Mesendoderm (in vitro differentiated cells): ENCODE measurements around the gene PIGQ.

ENCODE experiments used
- DNase-seq: peaks from one replicate; pipeline ENCODE4 v3.0.0; 2013
- H2AK5ac ChIP-seq: 2 replicates; pipeline ENCODE4 v1.6.1; 2013; ENCODE audit warnings: low read length, inconsistent platforms
- H2BK120ac ChIP-seq: 2 replicates; pipeline ENCODE4 v1.6.1; 2013; ENCODE audit warnings: low read depth, mild to moderate bottlenecking, low read length, moderate library complexity, mixed read lengths
- H2BK15ac ChIP-seq: replicated peaks from 2 replicates; pipeline ENCODE4 v1.6.1; 2013; ENCODE audit warnings: low read depth, mild to moderate bottlenecking, moderate library complexity
- H2BK5ac ChIP-seq: 2 replicates; pipeline ENCODE4 v1.6.1; 2013; ENCODE audit warnings: low read length, inconsistent platforms
- H3K18ac ChIP-seq: 2 replicates; pipeline ENCODE4 v1.6.1; 2013; ENCODE audit warnings: mild to moderate bottlenecking, low read length, mixed read lengths
- H3K23ac ChIP-seq: one replicate; pipeline ENCODE4 v1.6.1; 2013; ENCODE audit warnings: low read length
- H3K27ac ChIP-seq: 2 replicates; pipeline ENCODE4 v1.5.1; 2013; ENCODE audit warnings: low read depth, mild to moderate bottlenecking, inconsistent platforms, low read length, moderate library complexity
- H3K27me3 ChIP-seq: 2 replicates; pipeline ENCODE4 v1.6.1; 2013; ENCODE audit warnings: low read length, control low read depth, mild to moderate bottlenecking, inconsistent platforms; ENCODE audit not compliant: insufficient read depth, poor library complexity
- H3K36me3 ChIP-seq: 2 replicates; pipeline ENCODE4 v1.6.1; 2013; ENCODE audit warnings: low read length, inconsistent platforms; ENCODE audit not compliant: control insufficient read depth, insufficient read depth
- H3K4ac ChIP-seq: one replicate; pipeline ENCODE4 v1.6.1; 2013; ENCODE audit warnings: low read depth, mild to moderate bottlenecking, low read length, moderate library complexity
- H3K4me1 ChIP-seq: 2 replicates; pipeline ENCODE4 v1.6.1; 2013; ENCODE audit warnings: low read depth, low read length, inconsistent platforms; ENCODE audit not compliant: control insufficient read depth
- H3K4me2 ChIP-seq: 2 replicates; pipeline ENCODE4 v1.6.1; 2013; ENCODE audit warnings: low read length
- H3K4me3 ChIP-seq: 2 replicates; pipeline ENCODE4 v1.5.1; 2013; ENCODE audit warnings: mild to moderate bottlenecking, low read length
- H3K56ac ChIP-seq: one replicate; pipeline ENCODE4 v1.6.1; 2013; ENCODE audit warnings: low read length
- H3K79me1 ChIP-seq: 2 replicates; pipeline ENCODE4 v1.6.1; 2013; ENCODE audit warnings: low read length, inconsistent platforms
- H3K79me2 ChIP-seq: 2 replicates; pipeline ENCODE4 v1.6.1; 2013; ENCODE audit warnings: mild to moderate bottlenecking, low read length; ENCODE audit not compliant: control insufficient read depth, insufficient read depth
- H3K9ac ChIP-seq: 2 replicates; pipeline ENCODE4 v1.6.1; 2013; ENCODE audit warnings: low read length, inconsistent platforms
- H4K5ac ChIP-seq: one replicate; pipeline ENCODE4 v1.6.1; 2013; ENCODE audit warnings: low read length
- H4K8ac ChIP-seq: one replicate; pipeline ENCODE4 v1.6.1; 2013; ENCODE audit warnings: low read depth, mild to moderate bottlenecking, control low read depth, low read length, moderate library complexity
- WGBS: extraction: QIAGEN DNeasy Blood & Tissue Kit; methylation state at CpG from one replicate; pipeline ENCODE4 v1.1.7; 2013; ENCODE audit warnings: low lambda C conversion rate, missing lambda C conversion rate; ENCODE audit not compliant: insufficient coverage; ENCODE audit errors: extremely low coverage; 5-methylcytosine and 5-hydroxymethylcytosine counted together

Gene PIGQ

GRCh38 chr16:539901-540530, 29.8 kb upstream of the PIGQ start:
- Histone ChIP-seq H3K4ac (no peak overlapping the region), H4K8ac (no peak overlapping the region), H2AK5ac (no peak overlapping the region), H3K18ac (no peak overlapping the region), H4K5ac (no peak overlapping the region), H3K79me2 (peaks cover 12% of the 10 kb centered on the region), H3K27me3 (no peaks in the 10 kb centered on the region), H3K4me1 (no peaks in the 10 kb centered on the region), H3K56ac (no peak overlapping the region), H2BK5ac (no peak overlapping the region), H3K23ac (no peak overlapping the region), H3K9ac (no peak overlapping the region), H3K4me3 (no peak overlapping the region), H3K27ac (no peak overlapping the region), H3K36me3 (no peaks in the 10 kb centered on the region), H2BK120ac (no peak overlapping the region), H2BK15ac (no peak overlapping the region), H3K4me2 (no peak overlapping the region), H3K79me1 (peaks cover 5% of the 10 kb centered on the region)
- WGBS = no CpG with 5 or more reads among the region's 34 CpGs
- DNase-seq = no peak

- H3K27ac ChIP-seq = no peak overlapping the region
- H3K4ac ChIP-seq = no peak overlapping the region
- H3K79me1 ChIP-seq = peaks cover 3% of the 10 kb centered on the region
- no peak overlapping the region for H4K5ac ChIP-seq
- no peak overlapping the region for H3K56ac ChIP-seq
- no peak overlapping the region for H3K9ac ChIP-seq
- no peak overlapping the region for H4K8ac ChIP-seq
- no peaks in the 10 kb centered on the region for H3K36me3 ChIP-seq
- no peak for DNase-seq
- H2BK120ac ChIP-seq = no peak overlapping the region
- no peak overlapping the region for H2BK15ac ChIP-seq
- no peak overlapping the region for H3K18ac ChIP-seq
- no CpG with 5 or more reads among the region's 29 CpGs for WGBS
- H2BK5ac ChIP-seq = no peak overlapping the region
- no peak overlapping the region for H3K23ac ChIP-seq
- H3K27me3 ChIP-seq = no peaks in the 10 kb centered on the region
- no peak overlapping the region for H3K4me2 ChIP-seq
- H3K4me1 ChIP-seq = no peaks in the 10 kb centered on the region
- peaks cover 9% of the 10 kb centered on the region for H3K79me2 ChIP-seq
- H2AK5ac ChIP-seq = no peak overlapping the region
- H3K4me3 ChIP-seq = no peak overlapping the region
Measured at GRCh38 chr16:540645-541340, 29.0 kb upstream of the PIGQ start.

- H3K4me1 ChIP-seq = no peaks in the 10 kb centered on the region
- no peak for DNase-seq
- no CpG with 5 or more reads among the region's 51 CpGs for WGBS
Measured at GRCh38 chr16:543301-544164, 26.2 kb upstream of the PIGQ start.

GRCh38 chr16:544517-544916, 25.3 kb upstream of the PIGQ start:
- no CpG with 5 or more reads among the region's 46 CpGs for WGBS
- H3K23ac ChIP-seq = no peak overlapping the region
- H3K27ac ChIP-seq = no peak overlapping the region

More at GRCh38 chr16:543301-544164, 26.2 kb upstream of the PIGQ start:
- no peak overlapping the region for H2BK120ac ChIP-seq
- H3K18ac ChIP-seq = no peak overlapping the region
- H3K56ac ChIP-seq = no peak overlapping the region
- no peak overlapping the region for H3K4ac ChIP-seq
- no peaks in the 10 kb centered on the region for H3K36me3 ChIP-seq
- no peak overlapping the region for H2BK15ac ChIP-seq
- H2AK5ac ChIP-seq = no peak overlapping the region
- H3K27ac ChIP-seq = no peak overlapping the region
- peaks cover 3% of the 10 kb centered on the region for H3K79me1 ChIP-seq
- H3K4me2 ChIP-seq = no peak overlapping the region
- no peak overlapping the region for H4K8ac ChIP-seq
- H3K4me3 ChIP-seq = no peak overlapping the region
- H3K27me3 ChIP-seq = no peaks in the 10 kb centered on the region
- no peak overlapping the region for H3K9ac ChIP-seq
- no peak overlapping the region for H3K23ac ChIP-seq
- H2BK5ac ChIP-seq = no peak overlapping the region
- H3K79me2 ChIP-seq = peaks cover 3% of the 10 kb centered on the region
- H4K5ac ChIP-seq = no peak overlapping the region

GRCh38 chr16:546909-547770, 22.6 kb upstream of the PIGQ start:
- no peak overlapping the region for H2BK5ac ChIP-seq
- no peaks in the 10 kb centered on the region for H3K4me1 ChIP-seq
- H3K4me3 ChIP-seq = no peak overlapping the region
- no peaks in the 10 kb centered on the region for H3K36me3 ChIP-seq
- DNase-seq = peak; percentile 58
- H3K4me2 ChIP-seq = no peak overlapping the region
- H3K23ac ChIP-seq = no peak overlapping the region
- no peak overlapping the region for H2BK15ac ChIP-seq
- H3K4ac ChIP-seq = no peak overlapping the region
- no peak overlapping the region for H3K18ac ChIP-seq
- H2AK5ac ChIP-seq = no peak overlapping the region
- no peak overlapping the region for H3K56ac ChIP-seq
- no CpG with 5 or more reads among the region's 60 CpGs for WGBS
- no peak overlapping the region for H2BK120ac ChIP-seq
- no peaks in the 10 kb centered on the region for H3K27me3 ChIP-seq
- no peak overlapping the region for H3K9ac ChIP-seq
- no peaks in the 10 kb centered on the region for H3K79me2 ChIP-seq
- peaks cover 3% of the 10 kb centered on the region for H3K79me1 ChIP-seq
- H4K8ac ChIP-seq = no peak overlapping the region
- no peak overlapping the region for H3K27ac ChIP-seq
- no peak overlapping the region for H4K5ac ChIP-seq

More at GRCh38 chr16:544517-544916, 25.3 kb upstream of the PIGQ start:
- Histone ChIP-seq H2BK15ac (no peak overlapping the region), H2AK5ac (no peak overlapping the region), H4K5ac (no peak overlapping the region), H3K4me1 (no peaks in the 10 kb centered on the region), H3K18ac (no peak overlapping the region), H3K79me1 (peaks cover 2% of the 10 kb centered on the region), H2BK5ac (no peak overlapping the region), H3K4ac (no peak overlapping the region), H2BK120ac (no peak overlapping the region), H3K9ac (no peak overlapping the region), H3K36me3 (no peaks in the 10 kb centered on the region), H3K4me2 (no peak overlapping the region), H3K79me2 (no peaks in the 10 kb centered on the region), H4K8ac (no peak overlapping the region), H3K56ac (no peak overlapping the region), H3K4me3 (no peak overlapping the region), H3K27me3 (no peaks in the 10 kb centered on the region)
- no peak for DNase-seq
